ENCODE data around the gene ARHGAP18. TPM values are rescaled to one million over a fixed set of nuclear protein-coding genes. Genes with fewer than 3 reads are reported as not detected.

ARHGAP18 gene
- total and polyA plus RNA-seq, 2 of the 13 experiments (the other 11 are each of a cell fraction or from before 2014, with no cell fraction given), result 58.2 to 115 TPM

DNA sequence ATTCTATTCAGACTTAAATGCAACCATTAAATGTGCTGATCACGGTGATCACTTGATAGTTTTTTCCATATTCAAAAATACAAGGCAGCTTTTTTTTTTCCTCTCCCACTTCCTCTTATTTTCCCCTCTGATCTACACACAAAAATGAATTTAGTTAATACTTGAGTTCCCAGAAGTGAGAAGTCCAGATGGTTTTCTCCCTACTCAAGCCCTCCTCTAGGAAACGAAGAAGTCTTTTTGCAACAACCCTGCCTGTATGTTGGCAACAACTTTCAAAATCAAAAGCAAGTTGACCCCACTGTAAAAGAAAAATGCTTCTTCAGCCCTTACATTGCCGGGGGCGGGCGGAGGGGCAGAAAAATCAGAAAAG lies 24.3 kb downstream of the ARHGAP18 start (continued):
- TF ChIP-seq, protein P1, sequence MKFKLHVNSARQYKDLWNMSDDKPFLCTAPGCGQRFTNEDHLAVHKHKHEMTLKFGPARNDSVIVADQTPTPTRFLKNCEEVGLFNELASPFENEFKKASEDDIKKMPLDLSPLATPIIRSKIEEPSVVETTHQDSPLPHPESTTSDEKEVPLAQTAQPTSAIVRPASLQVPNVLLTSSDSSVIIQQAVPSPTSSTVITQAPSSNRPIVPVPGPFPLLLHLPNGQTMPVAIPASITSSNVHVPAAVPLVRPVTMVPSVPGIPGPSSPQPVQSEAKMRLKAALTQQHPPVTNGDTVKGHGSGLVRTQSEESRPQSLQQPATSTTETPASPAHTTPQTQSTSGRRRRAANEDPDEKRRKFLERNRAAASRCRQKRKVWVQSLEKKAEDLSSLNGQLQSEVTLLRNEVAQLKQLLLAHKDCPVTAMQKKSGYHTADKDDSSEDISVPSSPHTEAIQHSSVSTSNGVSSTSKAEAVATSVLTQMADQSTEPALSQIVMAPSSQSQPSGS (CRISPR knock-in tag; IDR thresholded peaks at IDR 0.05), result no peak
- TF ChIP-seq AFF4 (CRISPR knock-in tag; IDR thresholded peaks at IDR 0.05) (no peak), HDAC6 (IDR thresholded peaks at IDR 0.05; ENCODE audit: low read depth, low read length) (no peak), GFI1 (CRISPR knock-in tag; IDR thresholded peaks at IDR 0.05; ENCODE audit: borderline replicate concordance) (no peak), PAX8 (CRISPR knock-in tag; IDR thresholded peaks at IDR 0.05; ENCODE audit: borderline replicate concordance) (no peak), ZFP91 (CRISPR knock-in tag; IDR thresholded peaks at IDR 0.05; ENCODE audit: borderline replicate concordance) (no peak), MIER3 (CRISPR knock-in tag; IDR thresholded peaks at IDR 0.05; ENCODE audit: borderline replicate concordance) (no peak), MATR3 (CRISPR knock-in tag; IDR thresholded peaks at IDR 0.05) (no peak), RARG (CRISPR knock-in tag; IDR thresholded peaks at IDR 0.05; ENCODE audit: low read depth) (no peak), IRX3 (CRISPR knock-in tag; IDR thresholded peaks at IDR 0.05; ENCODE audit: borderline replicate concordance, low read depth) (no peak), ELF1 (CRISPR knock-in tag; IDR thresholded peaks at IDR 0.05) (no peak), ISL2 (CRISPR knock-in tag; IDR thresholded peaks at IDR 0.05) (no peak)
- TF ChIP-seq, protein P2, sequence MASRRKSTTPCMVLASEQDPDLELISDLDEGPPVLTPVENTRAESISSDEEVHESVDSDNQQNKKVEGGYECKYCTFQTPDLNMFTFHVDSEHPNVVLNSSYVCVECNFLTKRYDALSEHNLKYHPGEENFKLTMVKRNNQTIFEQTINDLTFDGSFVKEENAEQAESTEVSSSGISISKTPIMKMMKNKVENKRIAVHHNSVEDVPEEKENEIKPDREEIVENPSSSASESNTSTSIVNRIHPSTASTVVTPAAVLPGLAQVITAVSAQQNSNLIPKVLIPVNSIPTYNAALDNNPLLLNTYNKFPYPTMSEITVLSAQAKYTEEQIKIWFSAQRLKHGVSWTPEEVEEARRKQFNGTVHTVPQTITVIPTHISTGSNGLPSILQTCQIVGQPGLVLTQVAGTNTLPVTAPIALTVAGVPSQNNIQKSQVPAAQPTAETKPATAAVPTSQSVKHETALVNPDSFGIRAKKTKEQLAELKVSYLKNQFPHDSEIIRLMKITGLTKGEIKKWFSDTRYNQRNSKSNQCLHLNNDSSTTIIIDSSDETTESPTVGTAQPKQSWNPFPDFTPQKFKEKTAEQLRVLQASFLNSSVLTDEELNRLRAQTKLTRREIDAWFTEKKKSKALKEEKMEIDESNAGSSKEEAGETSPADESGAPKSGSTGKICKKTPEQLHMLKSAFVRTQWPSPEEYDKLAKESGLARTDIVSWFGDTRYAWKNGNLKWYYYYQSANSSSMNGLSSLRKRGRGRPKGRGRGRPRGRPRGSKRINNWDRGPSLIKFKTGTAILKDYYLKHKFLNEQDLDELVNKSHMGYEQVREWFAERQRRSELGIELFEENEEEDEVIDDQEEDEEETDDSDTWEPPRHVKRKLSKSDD (CRISPR knock-in tag; IDR thresholded peaks at IDR 0.05; ENCODE audit: low read depth), result no peak
